Stimulated activated CD4-positive, alpha-beta T cell treated with anti-CD3 and anti-CD28 coated beads, Interleukin-4, amount 100 ng/mL, for 1 hour (primary cell): ENCODE measurements around the gene NUBP2.

ENCODE experiments used
- DNase-seq: peaks from one replicate; pipeline ENCODE4 v3.0.0-alpha.2; 2020

NUBP2 gene

GRCh38 chr16:1782408-1783264, at the start of gene NUBP2, which contains the start of gene SPSB3:
TSS of gene NUBP2 (plus strand) at chr16:1782960. CDS start at chr16:1783021, 61 bp downstream.
TSS of gene SPSB3 (minus strand) at chr16:1782571. CDS start at chr16:1781483, 1,088 bp downstream.
- peak; percentile 96 for DNase-seq

GRCh38 chr16:1734123-1734522, 48.6 kb upstream of the NUBP2 start:
- no peak for DNase-seq

GRCh38 chr16:1734816-1735215, 47.9 kb upstream of the NUBP2 start:
- no peak for DNase-seq

- DNase-seq = no peak
Measured at GRCh38 chr16:1740234-1740633, 42.5 kb upstream of the NUBP2 start.

GRCh38 chr16:1740781-1741490, 41.8 kb upstream of the NUBP2 start:
- DNase-seq = no peak

- DNase-seq = no peak
Measured at GRCh38 chr16:1741553-1742165, 41.1 kb upstream of the NUBP2 start.

- DNase-seq = no peak
Measured at GRCh38 chr16:1743376-1744337, 39.1 kb upstream of the NUBP2 start.

- no peak for DNase-seq
Measured at GRCh38 chr16:1744338-1744840, 38.4 kb upstream of the NUBP2 start.

- DNase-seq = no peak
Measured at GRCh38 chr16:1745181-1745899, 37.4 kb upstream of the NUBP2 start.

GRCh38 chr16:1745900-1746692, 36.7 kb upstream of the NUBP2 start:
- DNase-seq = no peak

GRCh38 chr16:1746693-1747195, 36.0 kb upstream of the NUBP2 start:
- DNase-seq = no peak

- no peak for DNase-seq
Measured at GRCh38 chr16:1747934-1748333, 34.8 kb upstream of the NUBP2 start.

- no peak for DNase-seq
Measured at GRCh38 chr16:1749152-1750117, 33.3 kb upstream of the NUBP2 start.

- no peak for DNase-seq
Measured at GRCh38 chr16:1751946-1752345, 30.8 kb upstream of the NUBP2 start.

- DNase-seq = no peak
Measured at GRCh38 chr16:1752853-1753252, 29.9 kb upstream of the NUBP2 start.

GRCh38 chr16:1754204-1754603, 28.6 kb upstream of the NUBP2 start:
- no peak for DNase-seq

GRCh38 chr16:1757714-1758461, 24.9 kb upstream of the NUBP2 start:
- DNase-seq = no peak

GRCh38 chr16:1758923-1759322, 23.8 kb upstream of the NUBP2 start:
- DNase-seq = no peak
